ENCODE measurements around the gene PEX3. TPM values are rescaled to one million over a fixed set of nuclear protein-coding genes. Genes with fewer than 3 reads are reported as not detected.

Gene PEX3
- total and polyA plus RNA-seq, 2 experiments from 2014 or later, result 13.8 to 19.4 TPM

DNA sequence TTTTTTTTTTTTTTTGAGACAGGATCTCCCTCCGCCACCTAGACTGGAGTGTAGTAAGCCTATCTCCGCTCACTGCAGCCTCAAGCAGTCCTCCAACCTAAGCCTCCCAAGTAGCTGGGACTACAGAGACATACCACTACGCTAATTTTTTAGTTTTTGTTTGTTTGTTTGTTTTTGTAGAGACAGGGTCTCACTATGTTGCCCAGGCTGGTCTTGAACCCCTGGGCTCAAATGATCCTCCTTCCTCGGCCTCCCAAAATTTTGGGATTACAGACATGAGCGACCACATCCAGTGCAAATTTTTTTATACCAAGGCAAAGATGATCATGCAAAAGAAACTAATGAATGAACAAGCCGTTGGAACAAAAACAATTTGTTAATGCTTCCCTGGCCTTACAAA is 55.6 kb downstream of the PEX3 start (continued):
- TF ChIP-seq, protein P1, sequence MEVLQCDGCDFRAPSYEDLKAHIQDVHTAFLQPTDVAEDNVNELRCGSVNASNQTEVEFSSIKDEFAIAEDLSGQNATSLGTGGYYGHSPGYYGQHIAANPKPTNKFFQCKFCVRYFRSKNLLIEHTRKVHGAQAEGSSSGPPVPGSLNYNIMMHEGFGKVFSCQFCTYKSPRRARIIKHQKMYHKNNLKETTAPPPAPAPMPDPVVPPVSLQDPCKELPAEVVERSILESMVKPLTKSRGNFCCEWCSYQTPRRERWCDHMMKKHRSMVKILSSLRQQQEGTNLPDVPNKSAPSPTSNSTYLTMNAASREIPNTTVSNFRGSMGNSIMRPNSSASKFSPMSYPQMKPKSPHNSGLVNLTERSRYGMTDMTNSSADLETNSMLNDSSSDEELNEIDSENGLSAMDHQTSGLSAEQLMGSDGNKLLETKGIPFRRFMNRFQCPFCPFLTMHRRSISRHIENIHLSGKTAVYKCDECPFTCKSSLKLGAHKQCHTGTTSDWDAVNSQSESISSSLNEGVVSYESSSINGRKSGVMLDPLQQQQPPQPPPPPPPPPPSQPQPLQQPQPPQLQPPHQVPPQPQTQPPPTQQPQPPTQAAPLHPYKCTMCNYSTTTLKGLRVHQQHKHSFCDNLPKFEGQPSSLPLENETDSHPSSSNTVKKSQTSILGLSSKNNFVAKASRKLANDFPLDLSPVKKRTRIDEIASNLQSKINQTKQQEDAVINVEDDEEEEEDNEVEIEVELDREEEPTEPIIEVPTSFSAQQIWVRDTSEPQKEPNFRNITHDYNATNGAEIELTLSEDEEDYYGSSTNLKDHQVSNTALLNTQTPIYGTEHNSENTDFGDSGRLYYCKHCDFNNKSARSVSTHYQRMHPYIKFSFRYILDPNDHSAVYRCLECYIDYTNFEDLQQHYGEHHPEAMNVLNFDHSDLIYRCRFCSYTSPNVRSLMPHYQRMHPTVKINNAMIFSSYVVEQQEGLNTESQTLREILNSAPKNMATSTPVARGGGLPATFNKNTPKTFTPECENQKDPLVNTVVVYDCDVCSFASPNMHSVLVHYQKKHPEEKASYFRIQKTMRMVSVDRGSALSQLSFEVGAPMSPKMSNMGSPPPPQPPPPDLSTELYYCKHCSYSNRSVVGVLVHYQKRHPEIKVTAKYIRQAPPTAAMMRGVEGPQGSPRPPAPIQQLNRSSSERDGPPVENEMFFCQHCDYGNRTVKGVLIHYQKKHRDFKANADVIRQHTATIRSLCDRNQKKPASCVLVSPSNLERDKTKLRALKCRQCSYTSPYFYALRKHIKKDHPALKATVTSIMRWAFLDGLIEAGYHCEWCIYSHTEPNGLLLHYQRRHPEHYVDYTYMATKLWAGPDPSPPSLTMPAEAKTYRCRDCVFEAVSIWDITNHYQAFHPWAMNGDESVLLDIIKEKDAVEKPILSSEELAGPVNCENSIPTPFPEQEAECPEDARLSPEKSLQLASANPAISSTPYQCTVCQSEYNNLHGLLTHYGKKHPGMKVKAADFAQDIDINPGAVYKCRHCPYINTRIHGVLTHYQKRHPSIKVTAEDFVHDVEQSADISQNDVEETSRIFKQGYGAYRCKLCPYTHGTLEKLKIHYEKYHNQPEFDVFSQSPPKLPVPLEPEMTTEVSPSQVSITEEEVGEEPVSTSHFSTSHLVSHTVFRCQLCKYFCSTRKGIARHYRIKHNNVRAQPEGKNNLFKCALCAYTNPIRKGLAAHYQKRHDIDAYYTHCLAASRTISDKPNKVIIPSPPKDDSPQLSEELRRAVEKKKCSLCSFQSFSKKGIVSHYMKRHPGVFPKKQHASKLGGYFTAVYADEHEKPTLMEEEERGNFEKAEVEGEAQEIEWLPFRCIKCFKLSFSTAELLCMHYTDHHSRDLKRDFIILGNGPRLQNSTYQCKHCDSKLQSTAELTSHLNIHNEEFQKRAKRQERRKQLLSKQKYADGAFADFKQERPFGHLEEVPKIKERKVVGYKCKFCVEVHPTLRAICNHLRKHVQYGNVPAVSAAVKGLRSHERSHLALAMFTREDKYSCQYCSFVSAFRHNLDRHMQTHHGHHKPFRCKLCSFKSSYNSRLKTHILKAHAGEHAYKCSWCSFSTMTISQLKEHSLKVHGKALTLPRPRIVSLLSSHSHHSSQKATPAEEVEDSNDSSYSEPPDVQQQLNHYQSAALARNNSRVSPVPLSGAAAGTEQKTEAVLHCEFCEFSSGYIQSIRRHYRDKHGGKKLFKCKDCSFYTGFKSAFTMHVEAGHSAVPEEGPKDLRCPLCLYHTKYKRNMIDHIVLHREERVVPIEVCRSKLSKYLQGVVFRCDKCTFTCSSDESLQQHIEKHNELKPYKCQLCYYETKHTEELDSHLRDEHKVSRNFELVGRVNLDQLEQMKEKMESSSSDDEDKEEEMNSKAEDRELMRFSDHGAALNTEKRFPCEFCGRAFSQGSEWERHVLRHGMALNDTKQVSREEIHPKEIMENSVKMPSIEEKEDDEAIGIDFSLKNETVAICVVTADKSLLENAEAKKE (CRISPR knock-in tag; IDR thresholded peaks at IDR 0.05), result no peak
- TF ChIP-seq POLR2AphosphoS5 (IDR thresholded peaks at IDR 0.05; ENCODE audit: low read depth), result no peak
- TF ChIP-seq STAT1 (IDR thresholded peaks at IDR 0.05; ENCODE audit: unreplicated experiment), result no peak
- no peak for TF ChIP-seq CREB1 (CRISPR knock-in tag; IDR thresholded peaks at IDR 0.05; ENCODE audit: low read depth)
- TF ChIP-seq ZNF114 (CRISPR knock-in tag; IDR thresholded peaks at IDR 0.05), result no peak
- no peak for TF ChIP-seq JUNB (IDR thresholded peaks at IDR 0.05; ENCODE audit: unreplicated experiment)

DNA sequence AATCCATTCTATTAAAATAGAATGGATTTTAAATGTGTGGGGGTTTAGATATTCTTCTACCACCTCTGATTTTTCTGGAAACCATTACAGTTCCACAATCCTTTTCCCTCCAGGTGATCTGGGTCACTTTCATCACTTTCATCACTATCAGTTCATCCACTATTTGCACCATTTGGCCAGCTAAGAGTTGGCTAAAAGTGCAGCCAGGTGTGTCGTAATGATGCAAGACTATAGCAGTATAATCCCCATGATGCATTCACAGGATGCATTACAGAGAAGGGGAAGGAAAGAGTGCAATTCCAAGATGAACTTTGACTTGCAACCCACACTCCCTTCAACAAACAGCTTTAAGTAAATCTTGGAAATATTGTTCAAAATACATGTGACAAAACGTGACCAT is 56.0 kb downstream of the PEX3 start:
- Mint-ChIP-seq H3K27ac (no peak overlapping the region), H3K9me3 (no peaks in the 10 kb centered on the region), H3K36me3 (ENCODE audit: low read depth) (peaks cover 20% of the 10 kb centered on the region), H3K4me1 (peaks cover 3% of the 10 kb centered on the region; the same call in 2 of the 3 replicates), H3K27me3 (ENCODE audit: insufficient read depth, low read depth, poor library complexity) (peaks cover 4% of the 10 kb centered on the region), H3K4me3 (no peak overlapping the region)
- Histone ChIP-seq H2AFZ (no peak overlapping the region), H3K4me2 (no peak overlapping the region), H3K27ac (ENCODE audit: low read depth) (no peak overlapping the region), H3F3A (replicated peaks; ENCODE audit: low read depth) (no peaks in the 10 kb centered on the region), H3K79me2 (replicated peaks; ENCODE audit: insufficient read depth) (peaks cover 27% of the 10 kb centered on the region), H4K20me1 (replicated peaks; ENCODE audit: insufficient read depth) (0 out of 2 replicates have a peak, but pooled peaks cover 5% of the 10 kb centered on the region), H3K36me3 (ENCODE audit: insufficient read depth) (peaks cover 16% of the 10 kb centered on the region; the same call in 1 of the 2 replicates), H3K4me1 (ENCODE audit: insufficient read depth) (no peaks in the 10 kb centered on the region; the same call in 1 of the 2 replicates), H3K9me2 (ENCODE audit: insufficient read depth) (peaks cover 4% of the 10 kb centered on the region; the same call in 1 of the 2 replicates), H3K27me3 (ENCODE audit: insufficient read depth) (no peaks in the 10 kb centered on the region), H3K4me3 (no peak overlapping the region)
- DNase-seq (ENCODE audit: low spot score) (no peak), ATAC-seq (no peak)
- TF ChIP-seq ZNF331 (CRISPR knock-in tag; IDR thresholded peaks at IDR 0.05; ENCODE audit: low read depth), result no peak
- no peak for TF ChIP-seq POLR2AphosphoS5 (IDR thresholded peaks at IDR 0.05; ENCODE audit: low read depth)
- TF ChIP-seq, protein P2, sequence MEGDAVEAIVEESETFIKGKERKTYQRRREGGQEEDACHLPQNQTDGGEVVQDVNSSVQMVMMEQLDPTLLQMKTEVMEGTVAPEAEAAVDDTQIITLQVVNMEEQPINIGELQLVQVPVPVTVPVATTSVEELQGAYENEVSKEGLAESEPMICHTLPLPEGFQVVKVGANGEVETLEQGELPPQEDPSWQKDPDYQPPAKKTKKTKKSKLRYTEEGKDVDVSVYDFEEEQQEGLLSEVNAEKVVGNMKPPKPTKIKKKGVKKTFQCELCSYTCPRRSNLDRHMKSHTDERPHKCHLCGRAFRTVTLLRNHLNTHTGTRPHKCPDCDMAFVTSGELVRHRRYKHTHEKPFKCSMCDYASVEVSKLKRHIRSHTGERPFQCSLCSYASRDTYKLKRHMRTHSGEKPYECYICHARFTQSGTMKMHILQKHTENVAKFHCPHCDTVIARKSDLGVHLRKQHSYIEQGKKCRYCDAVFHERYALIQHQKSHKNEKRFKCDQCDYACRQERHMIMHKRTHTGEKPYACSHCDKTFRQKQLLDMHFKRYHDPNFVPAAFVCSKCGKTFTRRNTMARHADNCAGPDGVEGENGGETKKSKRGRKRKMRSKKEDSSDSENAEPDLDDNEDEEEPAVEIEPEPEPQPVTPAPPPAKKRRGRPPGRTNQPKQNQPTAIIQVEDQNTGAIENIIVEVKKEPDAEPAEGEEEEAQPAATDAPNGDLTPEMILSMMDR (conservative IDR thresholded peaks at IDR 0.05; ENCODE audit: low read depth in 2 of 2), result no peak
- no peak for TF ChIP-seq CREB1 (CRISPR knock-in tag; IDR thresholded peaks at IDR 0.05; ENCODE audit: low read depth)
- TF ChIP-seq EZH2 (IDR thresholded peaks at IDR 0.05; ENCODE audit: low read depth, unreplicated experiment), result no peak
- no peak for TF ChIP-seq EZH2phosphoT487 (IDR thresholded peaks at IDR 0.05; ENCODE audit: unreplicated experiment)
- TF ChIP-seq, protein P3, sequence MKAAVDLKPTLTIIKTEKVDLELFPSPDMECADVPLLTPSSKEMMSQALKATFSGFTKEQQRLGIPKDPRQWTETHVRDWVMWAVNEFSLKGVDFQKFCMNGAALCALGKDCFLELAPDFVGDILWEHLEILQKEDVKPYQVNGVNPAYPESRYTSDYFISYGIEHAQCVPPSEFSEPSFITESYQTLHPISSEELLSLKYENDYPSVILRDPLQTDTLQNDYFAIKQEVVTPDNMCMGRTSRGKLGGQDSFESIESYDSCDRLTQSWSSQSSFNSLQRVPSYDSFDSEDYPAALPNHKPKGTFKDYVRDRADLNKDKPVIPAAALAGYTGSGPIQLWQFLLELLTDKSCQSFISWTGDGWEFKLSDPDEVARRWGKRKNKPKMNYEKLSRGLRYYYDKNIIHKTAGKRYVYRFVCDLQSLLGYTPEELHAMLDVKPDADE (IDR thresholded peaks at IDR 0.05), result no peak
- TF ChIP-seq ZNF114 (CRISPR knock-in tag; IDR thresholded peaks at IDR 0.05), result no peak
- TF ChIP-seq JUNB (IDR thresholded peaks at IDR 0.05; ENCODE audit: unreplicated experiment), result no peak
- TF ChIP-seq, protein P4, sequence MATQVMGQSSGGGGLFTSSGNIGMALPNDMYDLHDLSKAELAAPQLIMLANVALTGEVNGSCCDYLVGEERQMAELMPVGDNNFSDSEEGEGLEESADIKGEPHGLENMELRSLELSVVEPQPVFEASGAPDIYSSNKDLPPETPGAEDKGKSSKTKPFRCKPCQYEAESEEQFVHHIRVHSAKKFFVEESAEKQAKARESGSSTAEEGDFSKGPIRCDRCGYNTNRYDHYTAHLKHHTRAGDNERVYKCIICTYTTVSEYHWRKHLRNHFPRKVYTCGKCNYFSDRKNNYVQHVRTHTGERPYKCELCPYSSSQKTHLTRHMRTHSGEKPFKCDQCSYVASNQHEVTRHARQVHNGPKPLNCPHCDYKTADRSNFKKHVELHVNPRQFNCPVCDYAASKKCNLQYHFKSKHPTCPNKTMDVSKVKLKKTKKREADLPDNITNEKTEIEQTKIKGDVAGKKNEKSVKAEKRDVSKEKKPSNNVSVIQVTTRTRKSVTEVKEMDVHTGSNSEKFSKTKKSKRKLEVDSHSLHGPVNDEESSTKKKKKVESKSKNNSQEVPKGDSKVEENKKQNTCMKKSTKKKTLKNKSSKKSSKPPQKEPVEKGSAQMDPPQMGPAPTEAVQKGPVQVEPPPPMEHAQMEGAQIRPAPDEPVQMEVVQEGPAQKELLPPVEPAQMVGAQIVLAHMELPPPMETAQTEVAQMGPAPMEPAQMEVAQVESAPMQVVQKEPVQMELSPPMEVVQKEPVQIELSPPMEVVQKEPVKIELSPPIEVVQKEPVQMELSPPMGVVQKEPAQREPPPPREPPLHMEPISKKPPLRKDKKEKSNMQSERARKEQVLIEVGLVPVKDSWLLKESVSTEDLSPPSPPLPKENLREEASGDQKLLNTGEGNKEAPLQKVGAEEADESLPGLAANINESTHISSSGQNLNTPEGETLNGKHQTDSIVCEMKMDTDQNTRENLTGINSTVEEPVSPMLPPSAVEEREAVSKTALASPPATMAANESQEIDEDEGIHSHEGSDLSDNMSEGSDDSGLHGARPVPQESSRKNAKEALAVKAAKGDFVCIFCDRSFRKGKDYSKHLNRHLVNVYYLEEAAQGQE (IDR thresholded peaks at IDR 0.05; ENCODE audit: unreplicated experiment), result no peak
